Inflammatory macrophage treated with lipopolysaccharide for 1 hour (primary cell): ENCODE data around the gene APOA1.

Experiments
- DNase-seq, 2 donors: peaks; one replicate each; pipeline ENCODE4 v3.0.0-alpha.2; 2020 to 2022

The APOA1 gene

GRCh38 chr11:116786966-116787365, 50.5 kb downstream of the APOA1 start:
- DNase-seq, result no peak

GRCh38 chr11:116786326-116786725, 51.1 kb downstream of the APOA1 start:
- DNase-seq, result no peak
